Mucosa of descending colon (tissue), 3 donors: ENCODE measurements around the gene BUB1B. TPM values are rescaled to one million over a fixed set of nuclear protein-coding genes. Genes with fewer than 3 reads are reported as not detected.
A peak's percentile ranks its signal among the peaks of the same experiment; 100 is the strongest.

ENCODE experiments used
- ATAC-seq: fragments of 200-7000 bp; cut with Tn5 transposase; one replicate; pipeline ENCODE4 v1.9.1; 2020; ENCODE audit warnings: mild to moderate bottlenecking, moderate library complexity
- DNase-seq, 3 donors: peaks; one replicate each; pipeline ENCODE4 v3.0.0-alpha.2; 2020
- H3K36me3 ChIP-seq: fragments of 200-600 bp; one replicate; pipeline ENCODE4 v1.8.0; 2021; ENCODE audit warnings: low read depth, mild to moderate bottlenecking
- H3K4me1 ChIP-seq: fragments of 200-600 bp; one replicate; pipeline ENCODE4 v1.8.0; 2021; ENCODE audit warnings: low read depth, mild to moderate bottlenecking
- H3K4me3 ChIP-seq: fragments of 200-600 bp; one replicate; pipeline ENCODE4 v1.8.0; 2021; ENCODE audit warnings: mild to moderate bottlenecking
- H3K9me3 ChIP-seq: fragments of 200-600 bp; one replicate; pipeline ENCODE4 v1.8.0; 2021; ENCODE audit warnings: mild to moderate bottlenecking
- intact Hi-C, 2 donors: fragments of 100-400 bp; cut with DNase I in 1 of 2; cut with micrococcal nuclease in 1 of 2; formaldehyde crosslinking; loops; one replicate each; pipeline versions ENCODE4 v1.11.0 to v1.11.1; 2022; cut with DNase I, micrococcal nuclease
- total RNA-seq, 3 donors: library from RNA; stranded (reverse); fragmentation: NEBNext Ultra II Directional in 2 of 3; extraction: Animal tissue kit (Norgen Biotek cat#: 25700) in 2 of 3; gene quantifications; one replicate each; pipeline versions ENCODE4 v1.2.1 to v1.2.4, GENCODE V29; 2021 to 2023
- TF ChIP-seq, protein P1 (sequence below): fragments of 200-600 bp; IDR thresholded peaks from one replicate; pipeline ENCODE4 v1.8.0; 2022; ENCODE audit warnings: antibody characterized with exemption, mild to moderate bottlenecking
- donor health status: DM: no; HTN: no; CAD: no; lungs with moderate emphysema.
- donor health status: DM: no; HTN: no; CAD: no.
- donor health status: DM: no; HTN: yes; CAD: no.

Gene BUB1B
- total RNA-seq, 3 donors from 2014 or later = 5.0 to 13.6 (median 5.1) TPM

GRCh38 chr15:40239693-40240618 lies 79.1 kb downstream of the BUB1B start:
- Histone ChIP-seq H3K4me1 (peaks cover 7% of the 10 kb centered on the region), H3K4me3 (no peak overlapping the region), H3K9me3 (no peaks in the 10 kb centered on the region), H3K36me3 (no peaks in the 10 kb centered on the region)
- TF ChIP-seq, protein P1, sequence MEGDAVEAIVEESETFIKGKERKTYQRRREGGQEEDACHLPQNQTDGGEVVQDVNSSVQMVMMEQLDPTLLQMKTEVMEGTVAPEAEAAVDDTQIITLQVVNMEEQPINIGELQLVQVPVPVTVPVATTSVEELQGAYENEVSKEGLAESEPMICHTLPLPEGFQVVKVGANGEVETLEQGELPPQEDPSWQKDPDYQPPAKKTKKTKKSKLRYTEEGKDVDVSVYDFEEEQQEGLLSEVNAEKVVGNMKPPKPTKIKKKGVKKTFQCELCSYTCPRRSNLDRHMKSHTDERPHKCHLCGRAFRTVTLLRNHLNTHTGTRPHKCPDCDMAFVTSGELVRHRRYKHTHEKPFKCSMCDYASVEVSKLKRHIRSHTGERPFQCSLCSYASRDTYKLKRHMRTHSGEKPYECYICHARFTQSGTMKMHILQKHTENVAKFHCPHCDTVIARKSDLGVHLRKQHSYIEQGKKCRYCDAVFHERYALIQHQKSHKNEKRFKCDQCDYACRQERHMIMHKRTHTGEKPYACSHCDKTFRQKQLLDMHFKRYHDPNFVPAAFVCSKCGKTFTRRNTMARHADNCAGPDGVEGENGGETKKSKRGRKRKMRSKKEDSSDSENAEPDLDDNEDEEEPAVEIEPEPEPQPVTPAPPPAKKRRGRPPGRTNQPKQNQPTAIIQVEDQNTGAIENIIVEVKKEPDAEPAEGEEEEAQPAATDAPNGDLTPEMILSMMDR = no peak
- DNase-seq = peak in 1 of 3 donors; percentile 40
- no peak for ATAC-seq
- intact Hi-C loops = no loop called here

DNA sequence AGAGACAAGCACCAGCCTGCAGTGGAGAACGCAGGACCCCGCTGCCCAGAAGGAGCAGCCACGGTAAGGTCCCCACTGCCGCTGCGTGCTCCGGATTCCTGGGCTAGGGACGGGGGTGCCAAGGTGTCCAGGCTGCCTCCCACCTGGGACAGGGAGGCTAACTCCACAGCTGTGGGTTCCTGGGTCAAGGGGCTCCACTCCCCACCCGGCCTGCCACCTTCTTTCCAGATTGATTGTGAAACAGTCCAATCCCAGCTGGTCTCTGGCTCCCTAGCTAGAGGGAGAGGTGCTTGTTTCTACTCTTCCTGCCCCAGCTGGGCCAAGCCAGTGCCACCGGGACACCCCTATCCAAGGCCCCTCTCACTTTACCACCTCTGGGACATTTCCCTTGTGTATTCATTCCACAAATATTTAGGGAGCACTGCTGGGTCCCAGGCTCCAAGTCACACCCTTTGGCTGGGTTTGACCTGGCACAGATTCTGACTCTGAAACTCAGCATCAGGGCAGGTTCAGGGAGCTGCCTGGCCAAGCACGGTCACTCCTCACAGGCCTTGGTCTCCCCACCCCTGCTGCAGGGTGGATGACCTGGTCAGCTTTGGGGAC lies 79.9 kb downstream of the BUB1B start:
- ATAC-seq (no peak), DNase-seq (no peak)
- H3K4me3 ChIP-seq = no peak overlapping the region
- intact Hi-C loops = no loop called here
- peaks cover 7% of the 10 kb centered on the region for H3K4me1 ChIP-seq
- H3K9me3 ChIP-seq = no peaks in the 10 kb centered on the region
- TF ChIP-seq, protein P1 = no peak
- no peaks in the 10 kb centered on the region for H3K36me3 ChIP-seq

DNA sequence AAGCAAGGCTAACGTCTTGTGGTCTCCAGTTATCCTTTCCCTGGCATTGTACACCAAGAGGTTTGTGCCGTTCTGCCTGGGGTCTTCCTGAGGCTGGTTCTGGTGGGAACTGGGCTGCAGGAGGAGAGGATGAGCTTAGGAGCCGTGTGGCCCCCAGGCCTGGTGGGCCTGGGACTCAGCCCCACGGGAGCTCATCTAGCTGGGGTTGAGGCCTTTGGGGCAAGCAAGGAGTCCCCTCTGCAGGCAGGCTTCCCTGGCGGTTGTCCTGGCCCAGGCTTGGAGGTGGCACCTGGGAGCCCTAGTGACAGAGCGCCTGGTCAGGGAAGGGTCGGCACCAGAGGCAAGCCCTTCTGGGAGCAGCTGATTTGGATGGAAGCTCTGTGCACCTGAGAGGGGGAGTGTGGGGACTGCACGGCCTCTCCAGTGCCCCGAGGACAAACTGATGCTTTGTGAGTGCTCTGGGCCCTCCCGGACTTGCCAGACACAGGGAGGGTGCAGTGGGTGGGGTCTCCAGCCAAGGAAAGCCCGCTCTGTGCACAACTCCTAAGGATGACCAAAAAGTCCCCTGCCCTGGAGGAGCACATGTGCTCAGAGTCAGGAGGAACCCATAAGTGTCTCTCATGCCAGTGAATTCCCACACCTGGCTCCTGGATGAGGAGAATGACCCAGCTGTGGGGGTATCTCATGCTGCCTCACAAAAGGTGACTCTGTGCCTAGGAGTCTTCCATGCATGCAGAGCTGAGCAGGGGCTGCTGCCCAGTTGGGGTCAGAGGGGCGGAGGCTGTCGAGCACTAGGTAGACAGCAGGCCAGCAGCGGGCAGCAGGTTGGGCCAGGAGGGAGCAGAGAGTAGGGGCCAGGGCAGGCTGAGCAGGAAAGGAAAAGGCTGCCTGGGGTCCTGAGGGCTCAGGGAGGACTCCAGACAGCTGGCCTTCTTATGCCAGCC lies 80.7 kb downstream of the BUB1B start:
- DNase-seq = no peak
- intact Hi-C loops = no loop called here
- Histone ChIP-seq H3K4me1 (peaks cover 7% of the 10 kb centered on the region), H3K9me3 (no peaks in the 10 kb centered on the region), H3K36me3 (no peaks in the 10 kb centered on the region), H3K4me3 (no peak overlapping the region)
- ATAC-seq = no peak
- TF ChIP-seq, protein P1 = no peak

DNA sequence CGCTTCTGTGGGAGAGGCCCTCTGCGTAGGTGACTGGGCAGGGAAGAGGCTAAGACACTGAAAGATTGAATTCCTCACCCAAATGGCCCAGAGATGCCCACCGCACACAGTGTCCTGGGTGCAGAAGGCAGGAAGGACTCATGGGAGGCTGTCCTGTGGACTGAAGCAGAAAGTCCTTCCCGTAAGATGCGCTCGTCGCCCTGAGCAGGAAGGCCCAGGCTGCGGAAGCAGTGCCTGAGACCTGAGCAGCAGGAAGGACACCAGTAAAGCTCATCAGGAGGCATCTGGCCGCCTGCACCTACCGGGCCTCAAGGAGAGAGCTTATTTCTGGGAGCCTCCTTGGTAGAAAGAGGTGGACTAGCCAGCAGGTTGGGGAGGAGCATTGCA lies 81.3 kb downstream of the BUB1B start:
- TF ChIP-seq, protein P1 = no peak
- no peak for DNase-seq

GRCh38 chr15:40242601-40243000 lies 81.7 kb downstream of the BUB1B start:
- TF ChIP-seq, protein P1 = no peak
- DNase-seq = no peak
- H3K9me3 ChIP-seq = no peaks in the 10 kb centered on the region
- no peak for ATAC-seq
- H3K4me1 ChIP-seq = peaks cover 7% of the 10 kb centered on the region
- H3K36me3 ChIP-seq = no peaks in the 10 kb centered on the region
- intact Hi-C loops = no loop called here
- no peak overlapping the region for H3K4me3 ChIP-seq

More for the DNA sequence above, 81.3 kb downstream of the BUB1B start:
- no peak for ATAC-seq
- H3K4me1 ChIP-seq = peaks cover 7% of the 10 kb centered on the region
- intact Hi-C loops = no loop called here
- no peaks in the 10 kb centered on the region for H3K36me3 ChIP-seq
- no peaks in the 10 kb centered on the region for H3K9me3 ChIP-seq
- H3K4me3 ChIP-seq = no peak overlapping the region
